ENCODE measurements around the gene BAIAP2.
"Not testable (repeated sequence)": the region's sequence is repeated elsewhere in the genome, so short reads cannot be mapped to it uniquely, and the experiment has no call there.

The BAIAP2 gene

GRCh38 chr17:81068411-81069134 lies 33.6 kb downstream of the BAIAP2 start:
- Mint-ChIP-seq H3K4me1 (no peaks in the 10 kb centered on the region), H3K27me3 (no peaks in the 10 kb centered on the region), H3K36me3 (ENCODE audit: low read depth) (no peaks in the 10 kb centered on the region), H3K4me3 (no peak overlapping the region), H3K27ac (no peak overlapping the region), H3K9me3 (no peaks in the 10 kb centered on the region)
- ATAC-seq (no peak), DNase-seq (no peak)

- H3K4me1 Mint-ChIP-seq, result no peaks in the 10 kb centered on the region
- H3K9me3 Mint-ChIP-seq, result no peaks in the 10 kb centered on the region
- ATAC-seq, result no peak
- H3K27ac Mint-ChIP-seq, result no peak overlapping the region
- no peaks in the 10 kb centered on the region for H3K27me3 Mint-ChIP-seq
- no peak for DNase-seq
- no peak overlapping the region for H3K4me3 Mint-ChIP-seq
- no peaks in the 10 kb centered on the region for H3K36me3 Mint-ChIP-seq (ENCODE audit: low read depth)
Observed at GRCh38 chr17:81069135-81069645, 34.2 kb downstream of the BAIAP2 start.

- Mint-ChIP-seq H3K9me3 (no peaks in the 10 kb centered on the region), H3K27ac (no peak overlapping the region), H3K4me1 (no peaks in the 10 kb centered on the region), H3K27me3 (no peaks in the 10 kb centered on the region), H3K36me3 (ENCODE audit: low read depth) (no peaks in the 10 kb centered on the region), H3K4me3 (no peak overlapping the region)
- ATAC-seq (no peak), DNase-seq (no peak)
Observed at GRCh38 chr17:81070541-81071246, 35.7 kb downstream of the BAIAP2 start.

GRCh38 chr17:81071761-81072741 lies 37.1 kb downstream of the BAIAP2 start:
- no peak for ATAC-seq
- H3K9me3 Mint-ChIP-seq, result no peaks in the 10 kb centered on the region
- H3K36me3 Mint-ChIP-seq (ENCODE audit: low read depth), result no peaks in the 10 kb centered on the region
- no peak overlapping the region for H3K27ac Mint-ChIP-seq
- no peak for DNase-seq
- no peak overlapping the region for H3K4me3 Mint-ChIP-seq
- no peaks in the 10 kb centered on the region for H3K27me3 Mint-ChIP-seq
- no peaks in the 10 kb centered on the region for H3K4me1 Mint-ChIP-seq

GRCh38 chr17:81073967-81074839 lies 39.3 kb downstream of the BAIAP2 start:
- ATAC-seq (no peak), DNase-seq (no peak)
- H3K27ac Mint-ChIP-seq, result no peak overlapping the region
- no peak overlapping the region for H3K4me3 Mint-ChIP-seq
- H3K27me3 Mint-ChIP-seq, result no peaks in the 10 kb centered on the region
- H3K9me3 Mint-ChIP-seq, result no peaks in the 10 kb centered on the region
- no peaks in the 10 kb centered on the region for H3K4me1 Mint-ChIP-seq
- H3K36me3 Mint-ChIP-seq (ENCODE audit: low read depth), result no peaks in the 10 kb centered on the region

GRCh38 chr17:81074875-81075274 lies 39.9 kb downstream of the BAIAP2 start:
- ATAC-seq, result no peak
- no peak for DNase-seq
- no peaks in the 10 kb centered on the region for H3K9me3 Mint-ChIP-seq
- H3K27ac Mint-ChIP-seq, result no peak overlapping the region
- H3K27me3 Mint-ChIP-seq, result no peaks in the 10 kb centered on the region
- H3K4me1 Mint-ChIP-seq, result no peaks in the 10 kb centered on the region
- H3K36me3 Mint-ChIP-seq (ENCODE audit: low read depth), result no peaks in the 10 kb centered on the region
- no peak overlapping the region for H3K4me3 Mint-ChIP-seq

GRCh38 chr17:81075307-81075706 lies 40.4 kb downstream of the BAIAP2 start:
- Mint-ChIP-seq H3K4me3 (no peak overlapping the region), H3K36me3 (ENCODE audit: low read depth) (no peaks in the 10 kb centered on the region), H3K4me1 (no peaks in the 10 kb centered on the region), H3K27ac (no peak overlapping the region), H3K27me3 (no peaks in the 10 kb centered on the region), H3K9me3 (no peaks in the 10 kb centered on the region)
- ATAC-seq (no peak), DNase-seq (no peak)

GRCh38 chr17:81076141-81076679 lies 41.3 kb downstream of the BAIAP2 start:
- Mint-ChIP-seq H3K27ac (no peak overlapping the region), H3K4me3 (no peak overlapping the region), H3K36me3 (ENCODE audit: low read depth) (no peaks in the 10 kb centered on the region), H3K9me3 (no peaks in the 10 kb centered on the region), H3K27me3 (no peaks in the 10 kb centered on the region), H3K4me1 (no peaks in the 10 kb centered on the region)
- DNase-seq (no peak), ATAC-seq (no peak)

GRCh38 chr17:81078026-81078913 lies 43.3 kb downstream of the BAIAP2 start:
- not testable (repeated sequence) for H3K36me3 Mint-ChIP-seq (ENCODE audit: low read depth); H3K27ac Mint-ChIP-seq; DNase-seq; H3K27me3 Mint-ChIP-seq; H3K9me3 Mint-ChIP-seq; H3K4me1 Mint-ChIP-seq; H3K4me3 Mint-ChIP-seq; ATAC-seq

GRCh38 chr17:81080019-81080418 lies 45.1 kb downstream of the BAIAP2 start:
- H3K9me3 Mint-ChIP-seq, result no peaks in the 10 kb centered on the region
- no peak overlapping the region for H3K4me3 Mint-ChIP-seq
- no peaks in the 10 kb centered on the region for H3K4me1 Mint-ChIP-seq
- no peak for ATAC-seq
- no peak for DNase-seq
- no peak overlapping the region for H3K27ac Mint-ChIP-seq
- H3K36me3 Mint-ChIP-seq (ENCODE audit: low read depth), result no peaks in the 10 kb centered on the region
- no peaks in the 10 kb centered on the region for H3K27me3 Mint-ChIP-seq

GRCh38 chr17:81081222-81082176 lies 46.5 kb downstream of the BAIAP2 start:
- Mint-ChIP-seq H3K36me3 (ENCODE audit: low read depth) (no peaks in the 10 kb centered on the region), H3K27me3 (no peaks in the 10 kb centered on the region), H3K9me3 (no peaks in the 10 kb centered on the region), H3K4me3 (no peak overlapping the region), H3K4me1 (no peaks in the 10 kb centered on the region), H3K27ac (no peak overlapping the region)
- DNase-seq (no peak), ATAC-seq (no peak)

All from activated naive CD8-positive, alpha-beta T cell treated with anti-CD3 and anti-CD28 coated beads, Interleukin-2, amount 50 U/mL, for 24 hours (primary cell).